Keratinocyte (primary cell): ENCODE measurements around the gene GPLD1. TPM values are rescaled to one million over a fixed set of nuclear protein-coding genes. Genes with fewer than 3 reads are reported as not detected.
"Not testable (repeated sequence)": the region's sequence is repeated elsewhere in the genome, so short reads cannot be mapped to it uniquely, and the experiment has no call there.

Experiments used
- DNase-seq: peaks from one replicate; pipeline ENCODE4 v3.0.0-alpha.2; 2011; ENCODE audit warnings: low read depth, missing footprints, low spot score
- FAIRE-seq: peaks from 2 replicates; lab custom pipeline; 2011; peaks lifted over from hg19 to GRCh38; lab: Jason Lieb, UNC
- H2AFZ ChIP-seq: 2 replicates; pipeline ENCODE4 v1.6.0; 2012; ENCODE audit warnings: low read length, control low read depth, inconsistent platforms; ENCODE audit not compliant: control insufficient read depth
- H3K27ac ChIP-seq: 2 replicates; pipeline ENCODE4 v1.5.1; 2011; ENCODE audit warnings: low read length; ENCODE audit not compliant: control insufficient read depth, insufficient read depth
- H3K27me3 ChIP-seq: 3 replicates; pipeline ENCODE4 v1.6.0; 2011; ENCODE audit warnings: low read length; ENCODE audit not compliant: control insufficient read depth, insufficient read depth; ENCODE audit errors: extremely low read depth
- H3K36me3 ChIP-seq, 2 experiments: 2 replicates in 1 of 2; 3 replicates in 1 of 2; pipeline ENCODE4 v1.5.1; 2011; ENCODE audit warnings: low read length in 2 of 2, mild to moderate bottlenecking in 1 of 2; ENCODE audit not compliant: control insufficient read depth in 2 of 2, insufficient read depth in 2 of 2; ENCODE audit errors: extremely low read depth in 1 of 2
- H3K4me1 ChIP-seq: 3 replicates; pipeline ENCODE4 v1.5.1; 2011; ENCODE audit warnings: low read length; ENCODE audit not compliant: control insufficient read depth, insufficient read depth; ENCODE audit errors: extremely low read depth
- H3K4me2 ChIP-seq: 3 replicates; pipeline ENCODE4 v1.6.0; 2011; ENCODE audit warnings: low read depth, low read length; ENCODE audit not compliant: control insufficient read depth, insufficient read depth; ENCODE audit errors: extremely low read depth
- H3K4me3 ChIP-seq, 3 experiments: fragments of 200-600 bp in 1 of 3; sonication (generic) in 1 of 3; 2 replicates in 2 of 3; 3 replicates in 1 of 3; pipeline ENCODE4 v1.5.1; 2011 to 2016; ENCODE audit warnings: low read length in 3 of 3, mild to moderate bottlenecking in 3 of 3, control low read depth in 2 of 3, inconsistent platforms in 1 of 3, low read depth in 1 of 3, mixed read lengths in 1 of 3, mixed run types in 1 of 3, moderate library complexity in 1 of 3; ENCODE audit not compliant: control insufficient read depth in 2 of 3, insufficient read depth in 2 of 3; ENCODE audit errors: extremely low read depth in 1 of 3
- H3K79me2 ChIP-seq: 2 replicates; pipeline ENCODE4 v1.6.0; 2012; ENCODE audit warnings: low read length; ENCODE audit not compliant: control insufficient read depth, insufficient read depth
- H3K9ac ChIP-seq: 3 replicates; pipeline ENCODE4 v1.6.0; 2011; ENCODE audit warnings: low read length; ENCODE audit not compliant: control insufficient read depth, insufficient read depth; ENCODE audit errors: extremely low read depth
- H3K9me1 ChIP-seq: 3 replicates; pipeline ENCODE4 v1.6.0; 2011; ENCODE audit warnings: low read length; ENCODE audit not compliant: control insufficient read depth, insufficient read depth; ENCODE audit errors: extremely low read depth
- H3K9me3 ChIP-seq: 2 replicates; pipeline ENCODE4 v1.5.1; 2012; ENCODE audit warnings: low read depth, low read length; ENCODE audit not compliant: control insufficient read depth
- H4K20me1 ChIP-seq: 3 replicates; pipeline ENCODE4 v1.6.0; 2011; ENCODE audit warnings: low read length; ENCODE audit not compliant: control insufficient read depth, insufficient read depth; ENCODE audit errors: extremely low read depth
- CTCF ChIP-seq, 3 experiments: IDR thresholded peaks in 1 of 3; conservative IDR thresholded peaks in 1 of 3; optimal IDR thresholded peaks in 1 of 3; 2 replicates in 2 of 3; 3 replicates in 1 of 3; pipeline versions ENCODE3 to v1.5.1; 2011; ENCODE audit warnings: low read length in 3 of 3, mild to moderate bottlenecking in 3 of 3, moderate library complexity in 2 of 3, control low read depth in 1 of 3, inconsistent platforms in 1 of 3; ENCODE audit not compliant: insufficient read depth in 2 of 3; ENCODE audit errors: extremely low read depth in 1 of 3
- EZH2 ChIP-seq: IDR thresholded peaks from one replicate; pipeline ENCODE4 v1.6.1; 2012; ENCODE audit warnings: inconsistent platforms, mild to moderate bottlenecking, low read length, moderate library complexity
- dilution Hi-C: fragments of 300-500 bp; cut with MboI; formaldehyde crosslinking; loops from one replicate; pipeline ENCODE4 v1.7.0; 2020; ENCODE audit warnings: low sequenced_read_pairs; ENCODE audit not compliant: extremely low pct_ligation_motif_present
- polyA plus RNA-seq, 5 experiments: library from polyadenylated mRNA; depleted of rRNA in 3 of 5; stranded (reverse) in 3 of 5; stranded (forward) in 1 of 5; unstranded in 1 of 5; fragments of >200 nt; gene quantifications; 1 replicate in 1 of 5; 2 replicates in 3 of 5; 3 replicates in 1 of 5; pipeline versions ENCODE4 v1.2.1 to v1.2.3, GENCODE V29; 2011 to 2012; ENCODE audit warnings: missing spikeins in 2 of 5, low read depth in 1 of 5, low replicate concordance in 1 of 5

GPLD1 gene
- polyA plus RNA-seq, 1 donor (not counting 4 experiments of a cell fraction or from before 2014, with no cell fraction given) = 0.07 TPM

- no peak overlapping the region for H2AFZ ChIP-seq
- dilution Hi-C loops = no loop called here
- H3K27ac ChIP-seq = no peak overlapping the region
- H4K20me1 ChIP-seq = no peaks in the 10 kb centered on the region
- no peaks in the 10 kb centered on the region for H3K9me3 ChIP-seq
- H3K27me3 ChIP-seq = no peaks in the 10 kb centered on the region
- H3K4me2 ChIP-seq = no peak overlapping the region
- H3K9me1 ChIP-seq = no peaks in the 10 kb centered on the region
- DNase-seq (no peak), FAIRE-seq (no peak)
- peaks cover 18 to 26% of the 10 kb centered on the region in 2 experiments for H3K36me3 ChIP-seq
- no peak overlapping the region for H3K9ac ChIP-seq
- no peaks in the 10 kb centered on the region for H3K79me2 ChIP-seq
- TF ChIP-seq CTCF (optimal IDR thresholded peaks at IDR 0.05 in 1 of 3, IDR thresholded peaks at IDR 0.05 in 1 of 3, conservative IDR thresholded peaks at IDR 0.05 in 1 of 3; ENCODE audit: extremely low read depth in 1 of 3, insufficient read depth in 2 of 3, low read length in 3 of 3) = no peak
- no peak for TF ChIP-seq EZH2
- no peak overlapping the region for H3K4me3 ChIP-seq
- no peaks in the 10 kb centered on the region for H3K4me1 ChIP-seq
Observed at GRCh38 chr6:24415753-24416152, 73.6 kb downstream of the GPLD1 start.

- H4K20me1 ChIP-seq, H3K79me2 ChIP-seq, H3K4me2 ChIP-seq, dilution Hi-C loops, H3K4me3 ChIP-seq, H3K9ac ChIP-seq, H3K27me3 ChIP-seq, H3K9me1 ChIP-seq, H2AFZ ChIP-seq, H3K9me3 ChIP-seq, FAIRE-seq, H3K4me1 ChIP-seq, H3K27ac ChIP-seq, DNase-seq: not testable (repeated sequence)
- H3K36me3 ChIP-seq = peaks cover 8 to 19% of the 10 kb centered on the region in 2 experiments
Observed at GRCh38 chr6:24414531-24414930, 74.8 kb downstream of the GPLD1 start.

GRCh38 chr6:24412294-24412693 is 77.1 kb downstream of the GPLD1 start:
- peaks cover 8 to 11% of the 10 kb centered on the region in 2 experiments for H3K36me3 ChIP-seq
- FAIRE-seq = no peak

More at GRCh38 chr6:24412294-24412693, 77.1 kb downstream of the GPLD1 start:
- dilution Hi-C loops = no loop called here
- H3K4me2 ChIP-seq = no peak overlapping the region
- H3K27me3 ChIP-seq = no peaks in the 10 kb centered on the region
- TF ChIP-seq CTCF (optimal IDR thresholded peaks at IDR 0.05 in 1 of 3, IDR thresholded peaks at IDR 0.05 in 1 of 3, conservative IDR thresholded peaks at IDR 0.05 in 1 of 3; ENCODE audit: extremely low read depth in 1 of 3, insufficient read depth in 2 of 3, low read length in 3 of 3) = no peak
- TF ChIP-seq EZH2 = no peak
- H3K79me2 ChIP-seq = no peaks in the 10 kb centered on the region
- H3K4me1 ChIP-seq = no peaks in the 10 kb centered on the region
- DNase-seq = no peak
- H4K20me1 ChIP-seq = no peaks in the 10 kb centered on the region
- no peaks in the 10 kb centered on the region for H3K9me1 ChIP-seq
- no peak overlapping the region for H2AFZ ChIP-seq
- no peak overlapping the region for H3K9ac ChIP-seq
- H3K4me3 ChIP-seq = no peak overlapping the region
- no peak overlapping the region for H3K27ac ChIP-seq
- H3K9me3 ChIP-seq = no peaks in the 10 kb centered on the region
